NK-92 (cell line): ENCODE data around the gene EIF3I.

Experiments used
- DNase-seq: peaks from one replicate; lab custom pipeline; 2025; ENCODE audit not compliant: unreplicated experiment; lab: John Stamatoyannopoulos, UW

EIF3I gene

DNA sequence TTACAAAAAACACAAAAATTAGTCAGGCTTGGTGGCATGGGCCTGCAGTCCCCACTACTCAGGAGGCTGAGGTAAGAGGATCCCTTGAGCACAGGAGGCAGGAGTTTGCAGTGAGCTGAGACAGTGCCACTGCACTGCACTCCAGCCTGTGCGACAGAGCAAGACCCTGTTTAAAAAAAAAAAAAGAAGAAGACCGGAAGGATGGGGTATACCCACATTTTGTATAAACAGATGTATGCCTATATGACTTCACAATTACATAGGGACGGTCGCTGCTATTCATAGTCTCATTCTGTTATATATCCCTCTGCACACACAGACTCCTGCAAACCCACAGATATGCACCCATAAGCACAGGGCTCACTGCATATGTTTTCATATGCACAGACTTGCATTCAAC lies 41.5 kb downstream of the EIF3I start:
- DNase-seq = no peak

DNA sequence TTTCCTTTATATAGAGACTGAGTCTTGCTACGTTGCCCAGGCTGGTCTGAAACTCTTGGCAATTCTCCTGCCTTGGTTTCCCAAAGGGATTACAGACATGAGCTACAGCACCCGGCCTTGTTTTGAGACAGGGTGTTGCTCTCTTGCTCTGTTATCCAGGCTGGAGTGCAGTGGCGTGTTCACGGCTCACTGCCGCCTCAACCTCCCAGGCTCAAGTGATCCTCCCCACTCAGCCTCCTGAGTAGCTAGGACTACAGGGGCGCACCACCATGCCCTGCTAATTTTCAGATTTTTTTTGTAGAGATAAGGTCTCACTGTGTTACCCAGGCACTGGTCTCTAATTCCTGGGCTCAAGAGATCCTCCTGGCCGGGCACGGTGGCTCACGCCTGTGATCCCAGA lies 43.6 kb downstream of the EIF3I start:
- no peak for DNase-seq

DNA sequence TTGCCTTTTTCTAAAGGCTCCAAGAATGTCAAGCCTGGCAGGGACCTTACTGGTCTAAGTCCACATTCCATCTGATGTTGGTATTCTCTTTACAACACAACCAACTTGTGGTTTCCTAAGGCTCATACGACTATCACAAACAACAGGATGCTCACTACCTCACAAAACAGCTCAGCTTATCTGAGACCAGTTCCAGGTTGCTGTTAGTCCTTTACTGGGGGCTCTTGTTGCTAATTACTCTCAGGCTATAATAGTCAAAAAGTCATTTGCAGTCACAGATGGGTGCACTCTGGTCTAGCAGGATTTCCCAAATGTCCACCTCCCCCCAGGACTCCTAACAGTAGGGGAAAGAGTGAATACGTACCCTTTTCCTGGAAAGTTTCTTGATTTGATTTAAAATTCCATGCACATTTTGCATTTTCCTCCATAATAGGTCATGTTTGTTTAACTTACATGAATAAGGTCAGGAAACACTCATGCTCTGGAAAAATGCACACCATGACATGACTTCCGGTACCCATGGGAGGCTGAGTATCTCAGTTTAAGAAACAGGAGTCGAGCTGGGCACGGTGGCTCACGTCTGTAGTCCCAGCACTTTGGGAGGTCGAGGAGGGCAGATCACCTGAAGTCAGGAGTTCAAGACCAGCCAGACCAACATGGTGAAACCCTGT lies 44.8 kb downstream of the EIF3I start:
- DNase-seq = no peak

DNA sequence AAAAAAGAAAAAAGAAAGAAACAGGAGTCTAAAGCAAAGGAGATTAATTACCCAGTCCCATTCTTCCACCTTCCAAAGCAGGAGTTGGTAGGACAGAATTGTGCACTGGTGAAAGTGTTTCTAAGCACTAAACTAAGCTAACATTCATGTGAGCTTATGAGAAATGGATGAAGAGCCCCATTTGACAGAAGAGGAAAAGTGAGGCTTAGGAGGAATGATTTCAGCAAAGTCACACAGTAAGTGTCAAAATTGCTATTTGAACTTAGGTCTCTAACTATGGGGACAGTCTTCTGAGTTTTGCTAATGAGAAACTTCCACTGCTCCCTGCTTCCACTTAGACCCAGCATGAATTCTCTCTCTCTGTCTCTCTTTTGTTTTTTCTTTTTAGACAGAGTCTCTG lies 47.5 kb downstream of the EIF3I start:
- no peak for DNase-seq

GRCh38 chr1:32272557-32273390 lies 50.6 kb downstream of the EIF3I start:
- DNase-seq = no peak

- DNase-seq = peak; percentile 32
Measured at GRCh38 chr1:32273391-32274208, 51.4 kb downstream of the EIF3I start.

DNA sequence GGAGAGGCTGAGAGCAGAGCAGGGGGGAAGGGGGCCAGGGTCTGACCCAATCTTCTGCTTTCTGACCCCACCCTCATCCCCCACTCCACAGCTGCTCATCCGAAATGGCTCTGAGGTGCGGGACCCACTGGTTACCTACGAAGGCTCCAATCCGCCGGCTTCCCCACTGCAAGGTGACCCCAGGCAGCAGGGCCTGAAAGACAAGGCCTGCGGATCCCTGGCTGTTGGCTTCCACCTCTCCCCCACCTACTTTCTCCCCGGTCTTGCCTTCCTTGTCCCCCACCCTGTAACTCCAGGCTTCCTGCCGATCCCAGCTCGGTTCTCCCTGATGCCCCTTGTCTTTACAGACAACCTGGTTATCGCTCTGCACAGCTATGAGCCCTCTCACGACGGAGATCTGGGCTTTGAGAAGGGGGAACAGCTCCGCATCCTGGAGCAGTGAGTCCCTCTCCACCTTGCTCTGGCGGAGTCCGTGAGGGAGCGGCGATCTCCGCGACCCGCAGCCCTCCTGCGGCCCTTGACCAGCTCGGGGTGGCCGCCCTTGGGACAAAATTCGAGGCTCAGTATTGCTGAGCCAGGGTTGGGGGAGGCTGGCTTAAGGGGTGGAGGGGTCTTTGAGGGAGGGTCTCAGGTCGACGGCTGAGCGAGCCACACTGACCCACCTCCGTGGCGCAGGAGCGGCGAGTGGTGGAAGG lies 52.6 kb downstream of the EIF3I start:
- DNase-seq = no peak

- no peak for DNase-seq
Measured at GRCh38 chr1:32275424-32275823, 53.2 kb downstream of the EIF3I start.

DNA sequence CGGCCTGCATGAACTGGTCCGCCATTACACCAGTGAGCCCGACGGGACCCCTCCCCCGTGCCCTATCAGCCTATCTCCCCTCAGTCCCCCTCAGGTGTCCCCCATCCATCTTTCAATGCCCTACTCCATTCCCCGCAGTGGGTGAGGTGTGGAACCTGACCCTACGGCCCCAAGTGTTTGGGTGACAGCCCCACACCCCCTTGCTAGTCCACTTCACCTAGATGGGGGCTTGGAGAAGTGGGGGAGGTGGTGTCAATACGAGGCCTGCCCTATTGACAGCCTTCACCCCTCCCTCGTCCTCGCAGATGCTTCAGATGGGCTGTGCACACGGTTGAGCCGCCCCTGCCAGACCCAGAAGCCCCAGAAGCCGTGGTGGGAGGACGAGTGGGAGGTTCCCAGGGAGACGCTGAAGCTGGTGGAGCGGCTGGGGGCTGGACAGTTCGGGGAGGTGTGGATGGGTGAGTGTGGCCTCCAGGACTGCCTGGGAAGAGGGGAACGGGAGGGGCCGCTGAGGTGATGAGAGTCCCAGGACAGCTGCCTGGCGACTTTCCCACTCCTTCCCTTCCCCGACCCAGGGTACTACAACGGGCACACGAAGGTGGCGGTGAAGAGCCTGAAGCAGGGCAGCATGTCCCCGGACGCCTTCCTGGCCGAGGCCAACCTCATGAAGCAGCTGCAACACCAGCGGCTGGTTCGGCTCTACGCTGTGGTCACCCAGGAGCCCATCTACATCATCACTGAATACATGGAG lies 54.0 kb downstream of the EIF3I start:
- DNase-seq = no peak
